Esophagus squamous epithelium (tissue), 5 donors: Measurements from ENCODE around the gene RAB11FIP3. TPM values are rescaled to one million over a fixed set of nuclear protein-coding genes. Genes with fewer than 3 reads are reported as not detected.

Experiments used
- DNase-seq: peaks from one replicate; lab custom pipeline; 2025; lab: John Stamatoyannopoulos, UW
- H3K27ac ChIP-seq, 4 donors: fragments of 200-600 bp; sonication (generic); one replicate each; pipeline ENCODE4 v1.5.1; 2016 to 2019; ENCODE audit warnings: mild to moderate bottlenecking in 1 of 4
- H3K27me3 ChIP-seq, 4 donors: fragments of 200-600 bp; sonication (generic); 1 replicate in 3 of 4; 2 replicates in 1 of 4; pipeline versions ENCODE4 v1.5.1 to v1.6.0; 2017 to 2021; ENCODE audit warnings: antibody characterized with exemption in 1 of 4
- H3K36me3 ChIP-seq, 3 donors: fragments of 200-600 bp; sonication (generic); one replicate each; pipeline ENCODE4 v1.5.1; 2016 to 2019
- H3K4me1 ChIP-seq, 3 donors: fragments of 200-600 bp; sonication (generic); one replicate each; pipeline ENCODE4 v1.5.1; 2017 to 2019
- H3K4me3 ChIP-seq, 4 donors: fragments of 200-600 bp; sonication (generic); 1 replicate in 3 of 4; 2 replicates in 1 of 4; pipeline ENCODE4 v1.5.1; 2016 to 2019; ENCODE audit warnings: mild to moderate bottlenecking in 2 of 4, moderate library complexity in 1 of 4
- H3K9me3 ChIP-seq, 3 donors: fragments of 200-600 bp; sonication (generic); one replicate each; pipeline ENCODE4 v1.5.1; 2016 to 2019
- POLR2A ChIP-seq, 4 donors: fragments of 450-650 bp; IDR thresholded peaks; one replicate each; pipeline ENCODE4 v1.6.1; 2017; ENCODE audit warnings: antibody characterized with exemption in 4 of 4, mild to moderate bottlenecking in 4 of 4, moderate library complexity in 3 of 4
- WGBS, 2 donors: methylation state at CpG; one replicate each; pipeline ENCODE4 v1.1.5; 2018; 5-methylcytosine and 5-hydroxymethylcytosine counted together
- intact Hi-C: fragments of 100-400 bp; cut with DNase I; formaldehyde crosslinking; loops from one replicate; pipeline ENCODE4 v1.15.0; 2022
- total RNA-seq, 4 donors: library from RNA; depleted of rRNA; stranded (reverse); fragments of >200 nt; gene quantifications; one replicate each; pipeline ENCODE4 v1.1.0, GENCODE V29; 2016
- TF ChIP-seq, protein P1 (sequence below), 6 experiments: fragments of 450-650 bp in 4 of 6; fragments of 200-600 bp in 2 of 6; sonication (generic) in 2 of 6; IDR thresholded peaks; one replicate each; pipeline ENCODE4 v1.5.1; 2016 to 2019; ENCODE audit warnings: antibody characterized with exemption in 6 of 6, mild to moderate bottlenecking in 4 of 6, moderate library complexity in 4 of 6
- donor health status: DM: yes; HTN: yes; CAD: no.

The RAB11FIP3 gene
- total RNA-seq, 4 donors from 2014 or later: 8.0 to 25.6 (median 10.1) TPM

- Histone ChIP-seq H3K4me1 (peaks cover 6 to 34% (median 13%) of the 10 kb centered on the region in 3 donors), H3K36me3 (no peaks in the 10 kb centered on the region), H3K27me3 (peaks cover 13 to 87% (median 21%) of the 10 kb centered on the region in 4 donors), H3K4me3 (peak overlapping the region in 2 of 4 donors; percentile 30 to 53), H3K9me3 (no peaks in the 10 kb centered on the region), H3K27ac (no peak overlapping the region)
- DNase-seq: no peak
- TF ChIP-seq, protein P1, sequence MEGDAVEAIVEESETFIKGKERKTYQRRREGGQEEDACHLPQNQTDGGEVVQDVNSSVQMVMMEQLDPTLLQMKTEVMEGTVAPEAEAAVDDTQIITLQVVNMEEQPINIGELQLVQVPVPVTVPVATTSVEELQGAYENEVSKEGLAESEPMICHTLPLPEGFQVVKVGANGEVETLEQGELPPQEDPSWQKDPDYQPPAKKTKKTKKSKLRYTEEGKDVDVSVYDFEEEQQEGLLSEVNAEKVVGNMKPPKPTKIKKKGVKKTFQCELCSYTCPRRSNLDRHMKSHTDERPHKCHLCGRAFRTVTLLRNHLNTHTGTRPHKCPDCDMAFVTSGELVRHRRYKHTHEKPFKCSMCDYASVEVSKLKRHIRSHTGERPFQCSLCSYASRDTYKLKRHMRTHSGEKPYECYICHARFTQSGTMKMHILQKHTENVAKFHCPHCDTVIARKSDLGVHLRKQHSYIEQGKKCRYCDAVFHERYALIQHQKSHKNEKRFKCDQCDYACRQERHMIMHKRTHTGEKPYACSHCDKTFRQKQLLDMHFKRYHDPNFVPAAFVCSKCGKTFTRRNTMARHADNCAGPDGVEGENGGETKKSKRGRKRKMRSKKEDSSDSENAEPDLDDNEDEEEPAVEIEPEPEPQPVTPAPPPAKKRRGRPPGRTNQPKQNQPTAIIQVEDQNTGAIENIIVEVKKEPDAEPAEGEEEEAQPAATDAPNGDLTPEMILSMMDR (IDR thresholded peaks at IDR 0.05): no peak
- TF ChIP-seq POLR2A (IDR thresholded peaks at IDR 0.05): no peak
- intact Hi-C loops: no loop called here
- WGBS, 2 donors: 49% methylated on average over 10 of the region's 54 CpGs; no CpG with 5 or more reads in 1 of the 2 donors
Measured at GRCh38 chr16:560701-561412, 135.4 kb downstream of the RAB11FIP3 start.

- Histone ChIP-seq H3K27ac (no peak overlapping the region), H3K36me3 (no peaks in the 10 kb centered on the region), H3K4me1 (peaks cover 11 to 39% (median 13%) of the 10 kb centered on the region in 3 donors), H3K27me3 (peaks cover 13 to 87% (median 21%) of the 10 kb centered on the region in 4 donors), H3K9me3 (no peaks in the 10 kb centered on the region), H3K4me3 (no peak overlapping the region)
- DNase-seq: no peak
- TF ChIP-seq, protein P1 (IDR thresholded peaks at IDR 0.05): no peak
- TF ChIP-seq POLR2A (IDR thresholded peaks at IDR 0.05): no peak
- intact Hi-C loops: no loop called here
- WGBS, 2 donors: no CpG with 5 or more reads among the region's 15 CpGs
Measured at GRCh38 chr16:561413-561794, 136.0 kb downstream of the RAB11FIP3 start.

DNA sequence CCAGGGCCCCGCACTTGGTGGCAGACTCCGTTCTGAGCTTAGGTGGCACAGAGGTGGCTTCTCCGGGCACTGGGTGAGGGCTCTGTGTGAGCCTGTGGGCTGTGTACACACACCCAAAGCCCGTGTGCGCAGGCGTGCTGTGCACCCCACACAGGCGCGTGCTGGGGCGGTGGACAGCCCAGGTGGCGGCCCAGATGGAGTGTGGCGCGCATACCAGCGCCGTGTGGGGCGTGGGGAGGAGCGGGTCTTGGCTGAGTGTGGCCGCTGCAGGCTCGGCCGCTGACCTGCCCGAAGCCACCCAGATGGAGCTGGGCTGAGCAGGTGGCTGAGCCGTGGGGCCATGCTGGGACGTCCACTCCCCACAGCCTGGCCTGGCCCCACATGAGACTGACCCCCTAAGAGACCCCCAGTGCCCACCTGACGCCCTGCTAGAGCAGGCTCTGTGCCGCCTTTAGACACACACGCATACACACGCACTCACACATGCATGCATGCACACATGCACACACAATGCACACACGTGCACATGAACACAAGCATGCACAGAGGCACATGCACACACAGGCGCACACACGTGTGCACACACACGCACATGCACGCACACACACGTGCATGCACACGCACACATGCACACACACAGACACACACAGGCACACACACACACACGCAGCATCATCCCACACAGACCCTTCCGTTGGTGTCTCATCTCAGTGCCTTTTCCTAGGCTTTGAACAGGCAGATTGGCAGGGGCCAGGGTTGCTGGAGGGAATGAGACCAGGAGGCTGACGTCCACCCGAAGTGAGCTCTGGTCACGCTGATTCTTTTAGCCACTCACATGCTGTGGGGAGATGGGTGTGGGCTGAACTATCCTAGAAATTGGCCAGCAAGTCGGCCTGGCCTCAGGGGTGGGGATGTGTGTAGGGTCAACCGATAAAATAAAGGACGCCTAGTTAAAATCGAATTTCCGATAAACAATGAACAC lies 136.8 kb downstream of the RAB11FIP3 start:
- peaks cover 13 to 84% (median 21%) of the 10 kb centered on the region in 4 donors for H3K27me3 ChIP-seq
- H3K4me3 ChIP-seq: no peak overlapping the region
- TF ChIP-seq, protein P1 (IDR thresholded peaks at IDR 0.05): no peak
- no peak for TF ChIP-seq POLR2A (IDR thresholded peaks at IDR 0.05)
- intact Hi-C loops: no loop called here
- WGBS, 2 donors: 66 to 83% methylated on average over 10 to 16 of the region's 43 CpGs
- H3K4me1 ChIP-seq: peaks cover 19 to 48% (median 21%) of the 10 kb centered on the region in 3 donors
- H3K9me3 ChIP-seq: no peaks in the 10 kb centered on the region
- no peak for DNase-seq
- H3K27ac ChIP-seq: no peak overlapping the region
- H3K36me3 ChIP-seq: no peaks in the 10 kb centered on the region

DNA sequence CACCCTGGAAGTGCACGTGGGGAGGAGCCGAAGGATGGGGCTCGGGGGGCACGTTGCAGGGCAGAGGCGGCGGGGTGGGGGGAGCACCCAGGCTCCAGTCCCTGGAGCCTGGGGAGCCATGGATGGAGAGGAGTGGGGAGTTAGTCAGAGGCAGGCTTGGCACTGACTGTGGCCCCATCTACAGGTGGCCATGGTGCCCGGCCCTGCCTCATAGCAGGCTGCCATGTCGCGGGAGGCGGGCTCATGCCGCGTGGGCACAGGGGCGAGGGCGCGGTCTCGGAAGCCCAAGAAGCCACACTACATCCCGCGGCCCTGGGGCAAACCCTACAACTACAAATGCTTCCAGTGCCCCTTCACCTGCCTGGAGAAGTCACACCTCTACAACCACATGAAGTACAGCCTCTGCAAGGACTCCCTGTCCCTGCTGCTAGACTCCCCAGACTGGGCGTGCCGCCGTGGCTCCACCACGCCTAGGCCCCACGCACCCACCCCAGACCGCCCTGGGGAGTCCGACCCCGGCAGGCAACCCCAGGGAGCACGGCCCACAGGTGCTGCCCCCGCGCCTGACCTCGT lies 137.7 kb downstream of the RAB11FIP3 start:
- 58 to 87% methylated on average over 6 of the region's 30 CpGs for WGBS, 2 donors
- intact Hi-C loops: no loop called here
- peaks cover 13 to 75% (median 21%) of the 10 kb centered on the region in 4 donors for H3K27me3 ChIP-seq
- TF ChIP-seq POLR2A (IDR thresholded peaks at IDR 0.05): no peak
- TF ChIP-seq, protein P1 (IDR thresholded peaks at IDR 0.05): no peak
- H3K9me3 ChIP-seq: no peaks in the 10 kb centered on the region
- H3K4me1 ChIP-seq: peaks cover 26 to 57% (median 26%) of the 10 kb centered on the region in 3 donors
- H3K27ac ChIP-seq: no peak overlapping the region
- H3K4me3 ChIP-seq: no peak overlapping the region
- no peaks in the 10 kb centered on the region for H3K36me3 ChIP-seq
- DNase-seq: no peak
